BLaER1 treated with 17β-estradiol and CSF1 and Interleukin-3, amounts not matched to agents 10 nM and 100 nM (cell line): ENCODE results near the gene SLC25A23.
"Not testable (repeated sequence)": the region's sequence is repeated elsewhere in the genome, so short reads cannot be mapped to it uniquely, and the experiment has no call there.

Source experiments
- H3K27ac ChIP-seq, 11 experiments: shearing (Covaris generic); formaldehyde crosslinking; 2 replicates each; pipeline ENCODE4 v1.8.1; 2022
- H3K27me3 ChIP-seq, 11 experiments: shearing (Covaris generic); formaldehyde crosslinking; 2 replicates each; pipeline ENCODE4 v1.8.1; 2022
- H3K36me3 ChIP-seq, 11 experiments: shearing (Covaris generic); formaldehyde crosslinking; 2 replicates each; pipeline ENCODE4 v1.8.1; 2022
- H3K4me1 ChIP-seq, 10 experiments: shearing (Covaris generic); formaldehyde crosslinking; 2 replicates each; pipeline ENCODE4 v1.8.1; 2022
- H3K4me2 ChIP-seq, 11 experiments: shearing (Covaris generic); formaldehyde crosslinking; 2 replicates each; pipeline ENCODE4 v1.8.1; 2022
- H3K4me3 ChIP-seq, 10 experiments: shearing (Covaris generic); formaldehyde crosslinking; 2 replicates each; pipeline ENCODE4 v1.8.1; 2022
- H3K9ac ChIP-seq, 11 experiments: shearing (Covaris generic); formaldehyde crosslinking; 2 replicates each; pipeline ENCODE4 v1.8.1; 2022
- H3K9me3 ChIP-seq, 11 experiments: shearing (Covaris generic); formaldehyde crosslinking; replicated peaks in 1 of 11; 2 replicates each; pipeline ENCODE4 v1.8.1; 2022
- H4K20me1 ChIP-seq, 11 experiments: shearing (Covaris generic); formaldehyde crosslinking; 2 replicates each; pipeline ENCODE4 v1.8.1; 2022
- Cebpa-rat ChIP-seq, 11 experiments: shearing (Covaris generic); IDR thresholded peaks; 2 replicates each; pipeline ENCODE4 v1.8.1; 2022

The SLC25A23 gene

DNA sequence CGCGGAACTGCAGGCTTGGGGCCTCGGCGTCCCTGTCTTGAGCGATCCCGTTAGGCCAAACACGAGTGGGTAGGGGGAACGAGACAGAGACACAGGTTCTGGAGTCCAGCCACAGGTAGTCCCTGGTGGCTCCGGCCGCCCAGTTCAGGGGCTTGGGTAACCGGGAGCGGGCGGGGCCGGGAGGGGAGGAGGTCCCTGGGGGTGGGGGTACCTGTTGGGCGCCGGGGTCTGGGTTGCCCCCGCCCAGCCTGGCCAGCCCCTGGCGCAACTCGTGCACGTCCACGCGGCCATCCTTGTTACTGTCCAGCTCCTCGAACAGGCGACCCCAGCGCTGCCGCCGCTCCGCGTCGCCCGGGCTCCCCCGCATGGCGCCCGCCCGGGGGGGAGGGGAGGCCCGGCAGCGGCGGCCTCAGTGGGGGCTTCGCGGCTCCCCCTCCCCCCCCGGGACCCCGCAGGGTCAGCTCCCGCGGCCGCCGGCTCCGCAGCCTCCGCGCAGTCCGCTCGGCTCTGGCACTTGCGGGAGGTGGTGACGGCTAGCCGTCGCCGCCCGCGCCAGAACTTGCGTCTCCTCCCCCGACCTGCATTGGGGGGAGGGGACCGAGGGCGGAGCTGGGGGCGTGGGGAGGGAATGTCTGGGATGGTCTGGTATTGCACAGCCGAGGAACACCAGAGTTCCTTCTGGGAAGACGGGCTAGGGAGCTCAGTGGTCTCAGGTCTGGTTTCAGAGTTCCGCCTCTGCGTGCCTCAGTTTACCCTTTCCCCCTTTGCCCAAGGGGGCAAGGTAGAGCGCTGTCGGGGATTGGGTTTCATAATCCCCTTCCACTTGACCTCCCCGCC, at the start of gene SLC25A23:
Gene SLC25A23, minus strand, starts transcription at position 531 of the 837 bp plus-strand sequence. Its CDS starts 164 bp downstream, at position 367.
- peaks cover 8 to 20% (median 18%) of the 10 kb centered on the region in 11 experiments for H3K9me3 ChIP-seq
- H4K20me1 ChIP-seq, result peaks cover 0 to 4% (median 0%) of the 10 kb centered on the region in 11 experiments; a peak in 1 of 22 replicates
- H3K4me1 ChIP-seq, result peaks cover 15 to 27% (median 26%) of the 10 kb centered on the region in 10 experiments
- peak within 1 kb of the TSS; percentile 48 to 79 (median 66); a peak in 21 of 22 replicates for H3K27ac ChIP-seq
- no peak for TF ChIP-seq Cebpa-rat (IDR thresholded peaks at IDR 0.05)
- peaks cover 18 to 33% (median 25%) of the 10 kb centered on the region in 11 experiments for H3K36me3 ChIP-seq
- H3K9ac ChIP-seq, result peak within 1 kb of the TSS; percentile 73 to 86 (median 82)
- H3K4me2 ChIP-seq, result peak within 1 kb of the TSS; percentile 88 to 99 (median 96)
- H3K4me3 ChIP-seq, result peak within 1 kb of the TSS; percentile 73 to 92 (median 82)
- H3K27me3 ChIP-seq, result no peaks in the 10 kb centered on the region; a peak in 1 of 22 replicates

DNA sequence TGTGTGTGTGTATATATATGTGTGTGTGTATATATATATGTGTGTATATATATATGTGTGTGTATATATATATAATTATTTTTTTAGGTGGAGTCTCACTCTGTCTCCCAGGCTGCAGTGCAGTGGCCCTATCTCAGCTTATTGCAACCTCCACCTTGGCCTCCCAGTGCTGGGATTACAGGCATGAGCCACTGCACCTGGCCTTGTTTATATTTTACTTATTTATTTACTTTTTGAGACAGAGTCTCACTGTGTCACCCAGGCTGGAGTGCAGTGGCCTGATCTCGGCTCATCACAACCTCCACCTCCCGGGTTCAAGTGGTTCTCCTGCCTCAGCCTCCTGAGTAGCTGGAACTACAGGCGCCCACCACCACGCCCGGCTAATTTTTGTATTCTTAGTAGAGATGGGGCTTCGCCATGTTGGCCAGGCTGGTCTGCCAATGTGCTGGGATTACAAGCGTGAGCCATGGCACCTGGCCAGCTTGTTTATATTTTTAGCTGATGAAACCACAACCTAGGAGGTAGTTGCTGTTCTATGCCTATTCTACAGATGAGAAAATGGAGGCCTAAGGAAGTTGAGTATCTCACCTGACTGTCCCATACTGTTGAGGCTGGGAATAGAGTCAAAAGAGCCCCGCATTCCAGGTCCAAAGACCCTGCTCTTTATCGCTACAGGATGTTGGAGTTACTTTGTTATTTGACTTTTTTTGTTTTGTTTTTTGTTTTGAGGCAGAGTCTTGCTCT, 48.6 kb upstream of the SLC25A23 start:
- H3K27ac ChIP-seq, H3K36me3 ChIP-seq, H3K4me3 ChIP-seq, H3K4me2 ChIP-seq, H4K20me1 ChIP-seq, H3K9ac ChIP-seq, H3K9me3 ChIP-seq, H3K27me3 ChIP-seq: not testable (repeated sequence)
- peaks cover 9 to 21% (median 15%) of the 10 kb centered on the region in 10 experiments for H3K4me1 ChIP-seq

DNA sequence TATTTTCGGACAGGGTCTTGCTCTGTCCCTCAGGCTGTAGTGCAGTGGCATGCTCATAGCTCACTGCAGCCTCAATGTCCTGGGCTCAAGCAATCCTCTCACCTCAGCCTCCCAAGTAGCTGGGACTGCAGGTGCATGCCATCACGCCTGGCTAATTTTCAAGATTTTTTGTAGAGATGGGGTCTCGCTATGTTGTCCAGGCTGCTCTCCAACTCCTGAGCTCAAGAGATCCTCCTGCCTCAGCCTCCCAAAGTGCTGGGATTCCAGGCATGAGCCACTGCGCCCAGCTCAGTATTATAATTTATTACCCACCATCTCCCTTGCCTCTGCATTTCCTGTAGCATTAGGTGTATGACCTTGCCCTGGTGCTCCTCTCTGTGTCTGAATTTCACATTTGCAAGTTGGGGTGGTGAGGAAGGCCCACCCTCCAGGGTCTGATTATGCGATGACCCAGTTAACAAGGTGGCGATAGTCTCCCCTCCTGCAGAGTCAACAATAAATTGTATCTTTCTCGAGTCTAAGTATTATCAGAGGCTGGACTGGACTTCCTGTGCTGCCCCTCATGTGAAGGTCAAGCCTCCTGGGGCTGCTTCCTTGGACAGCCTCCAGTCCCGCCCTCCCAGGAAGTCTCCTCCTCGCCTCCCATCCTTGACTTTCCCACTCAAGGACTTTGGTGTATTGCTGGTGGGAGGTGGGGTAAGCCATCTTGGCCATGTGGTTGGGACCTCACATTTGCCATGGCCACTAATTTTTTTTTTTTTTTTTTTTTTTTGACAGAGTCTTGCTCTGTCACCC, 44.0 kb upstream of the SLC25A23 start:
- Histone ChIP-seq H4K20me1 (peaks cover 0 to 7% (median 0%) of the 10 kb centered on the region in 11 experiments; a peak in 2 of 22 replicates), H3K4me3 (no peak overlapping the region), H3K4me1 (peaks cover 29 to 56% (median 47%) of the 10 kb centered on the region in 10 experiments), H3K9ac (0 out of 22 replicates have a peak overlapping the region, but pooled peaks of 1 of the 11 experiments have one; percentile 85), H3K4me2 (peak overlapping the region in 9 of 11 experiments; percentile 90 to 99 (median 96); a peak in 14 of 22 replicates), H3K27ac (peak overlapping the region in 1 of 11 experiments; percentile 70; a peak in 1 of 22 replicates), H3K36me3 (peaks cover 0 to 6% (median 0%) of the 10 kb centered on the region in 11 experiments; a peak in 3 of 22 replicates), H3K9me3 (no peaks in the 10 kb centered on the region), H3K27me3 (no peaks in the 10 kb centered on the region)
- no peak for TF ChIP-seq Cebpa-rat (IDR thresholded peaks at IDR 0.05)

DNA sequence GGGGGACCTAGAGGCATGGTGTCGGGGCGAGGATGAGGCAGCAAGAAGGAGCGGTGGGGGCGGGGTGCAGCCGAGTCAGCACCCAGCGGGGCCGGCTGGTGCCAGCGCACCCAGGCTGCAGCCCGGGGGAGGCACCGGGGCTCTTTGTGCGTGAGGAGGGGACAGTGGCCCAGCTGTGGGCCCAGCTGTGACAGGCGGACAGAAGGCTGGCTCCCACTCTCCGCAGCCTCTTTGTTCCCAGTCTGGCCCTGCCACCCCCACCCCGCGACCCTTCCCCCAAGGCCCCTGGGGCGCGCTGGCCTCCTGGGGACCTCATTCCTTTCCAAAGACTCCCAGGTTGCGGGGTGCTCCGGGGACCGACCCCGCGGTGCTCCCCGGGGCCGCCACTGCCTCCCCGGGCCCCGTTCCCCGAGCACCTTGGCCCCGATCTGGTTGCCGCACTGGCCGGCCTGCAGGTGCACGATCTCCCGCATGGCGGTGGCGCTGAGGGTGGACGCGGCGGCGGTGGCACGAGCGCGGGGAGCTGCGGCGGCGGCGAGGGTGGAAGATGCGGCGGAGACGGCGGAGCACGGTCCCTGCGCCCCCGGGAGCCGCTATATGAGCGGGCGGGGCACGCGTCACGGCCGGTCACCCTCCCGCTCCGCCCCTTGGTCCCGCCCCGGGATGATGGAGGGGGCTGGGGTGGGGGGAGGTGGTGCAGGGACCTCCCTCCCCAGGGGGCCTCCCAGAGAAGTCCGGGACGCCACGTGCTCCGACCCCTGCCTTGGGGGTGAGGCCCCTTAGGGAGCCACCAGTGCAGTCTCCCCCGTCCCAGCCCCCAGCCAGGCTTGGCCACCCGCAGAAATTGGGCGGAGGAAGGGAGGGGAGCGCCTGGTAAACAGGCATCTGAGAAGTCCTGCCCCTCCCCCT, 42.4 kb upstream of the SLC25A23 start, which contains the start of gene TUBB4A:
Gene TUBB4A, minus strand, starts transcription at position 570 of the 909 bp plus-strand sequence. Its CDS starts 97 bp downstream, at position 473.
- H3K36me3 ChIP-seq, result peaks cover 0 to 12% (median 0%) of the 10 kb centered on the region in 11 experiments; a peak in 6 of 22 replicates
- no peak for TF ChIP-seq Cebpa-rat (IDR thresholded peaks at IDR 0.05)
- peak within 1 kb of the TSS; percentile 36 to 76 (median 70); a peak in 21 of 22 replicates for H3K27ac ChIP-seq
- H4K20me1 ChIP-seq, result peaks cover 0 to 7% (median 0%) of the 10 kb centered on the region in 11 experiments; a peak in 2 of 22 replicates
- peak within 1 kb of the TSS; percentile 71 to 85 (median 80) for H3K9ac ChIP-seq
- peaks cover 35 to 61% (median 52%) of the 10 kb centered on the region in 10 experiments for H3K4me1 ChIP-seq
- no peaks in the 10 kb centered on the region for H3K27me3 ChIP-seq
- H3K9me3 ChIP-seq, result no peaks in the 10 kb centered on the region
- peak within 1 kb of the TSS; percentile 76 to 89 (median 83) for H3K4me3 ChIP-seq
- peak within 1 kb of the TSS; percentile 90 to 99 (median 96) for H3K4me2 ChIP-seq

DNA sequence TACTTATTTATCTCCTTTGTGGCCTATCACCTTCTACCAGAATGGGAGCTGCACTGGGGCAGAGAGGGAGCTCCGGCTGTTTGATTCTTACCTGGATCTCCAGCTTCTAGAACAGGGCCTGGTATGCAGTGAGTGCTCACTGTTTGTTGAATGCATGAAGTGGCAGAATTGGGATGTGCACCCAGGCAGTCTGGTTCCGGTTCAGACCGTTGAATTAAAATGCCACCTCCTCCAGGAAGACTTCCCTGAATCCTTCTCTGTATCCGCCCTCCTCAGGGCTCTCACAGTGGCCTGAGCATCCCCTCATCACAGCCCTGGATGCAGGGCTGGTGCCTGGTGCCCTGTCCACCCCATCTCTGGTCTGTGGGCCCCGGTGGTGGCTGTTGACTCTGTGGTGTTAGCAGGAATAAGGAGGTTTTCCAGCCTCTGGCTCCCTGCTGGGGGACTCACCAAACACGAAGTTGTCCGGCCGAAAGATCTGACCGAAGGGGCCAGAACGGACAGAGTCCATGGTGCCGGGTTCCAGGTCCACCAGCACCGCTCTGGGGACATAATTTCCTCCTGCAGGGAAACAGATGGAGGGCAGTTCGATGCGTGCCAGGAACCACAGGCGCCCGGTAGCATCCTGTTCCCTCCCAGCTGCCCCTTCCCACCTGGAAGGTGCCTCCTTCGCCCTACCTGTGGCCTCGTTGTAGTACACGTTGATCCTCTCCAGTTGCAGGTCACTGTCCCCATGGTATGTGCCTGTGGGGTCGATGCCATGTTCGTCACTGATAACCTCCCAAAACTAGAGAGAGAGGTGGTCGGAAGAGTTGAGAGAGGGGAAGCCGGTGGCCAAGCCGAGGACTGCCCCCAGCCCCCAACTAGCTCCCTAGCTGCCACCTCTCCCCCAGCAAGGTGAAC, 41.5 kb upstream of the SLC25A23 start:
- Histone ChIP-seq H4K20me1 (peaks cover 0 to 7% (median 0%) of the 10 kb centered on the region in 11 experiments; a peak in 2 of 22 replicates), H3K4me1 (peaks cover 35 to 61% (median 52%) of the 10 kb centered on the region in 10 experiments), H3K9me3 (no peaks in the 10 kb centered on the region), H3K4me3 (peak overlapping the region; percentile 76 to 89 (median 83)), H3K27ac (peak overlapping the region in 8 of 11 experiments; percentile 68 to 76 (median 73); a peak in 15 of 22 replicates), H3K27me3 (no peaks in the 10 kb centered on the region), H3K36me3 (peaks cover 0 to 12% (median 1%) of the 10 kb centered on the region in 11 experiments; a peak in 12 of 22 replicates), H3K9ac (peak overlapping the region; percentile 71 to 85 (median 80)), H3K4me2 (peak overlapping the region; percentile 90 to 99 (median 96))
- TF ChIP-seq Cebpa-rat (IDR thresholded peaks at IDR 0.05), result no peak

DNA sequence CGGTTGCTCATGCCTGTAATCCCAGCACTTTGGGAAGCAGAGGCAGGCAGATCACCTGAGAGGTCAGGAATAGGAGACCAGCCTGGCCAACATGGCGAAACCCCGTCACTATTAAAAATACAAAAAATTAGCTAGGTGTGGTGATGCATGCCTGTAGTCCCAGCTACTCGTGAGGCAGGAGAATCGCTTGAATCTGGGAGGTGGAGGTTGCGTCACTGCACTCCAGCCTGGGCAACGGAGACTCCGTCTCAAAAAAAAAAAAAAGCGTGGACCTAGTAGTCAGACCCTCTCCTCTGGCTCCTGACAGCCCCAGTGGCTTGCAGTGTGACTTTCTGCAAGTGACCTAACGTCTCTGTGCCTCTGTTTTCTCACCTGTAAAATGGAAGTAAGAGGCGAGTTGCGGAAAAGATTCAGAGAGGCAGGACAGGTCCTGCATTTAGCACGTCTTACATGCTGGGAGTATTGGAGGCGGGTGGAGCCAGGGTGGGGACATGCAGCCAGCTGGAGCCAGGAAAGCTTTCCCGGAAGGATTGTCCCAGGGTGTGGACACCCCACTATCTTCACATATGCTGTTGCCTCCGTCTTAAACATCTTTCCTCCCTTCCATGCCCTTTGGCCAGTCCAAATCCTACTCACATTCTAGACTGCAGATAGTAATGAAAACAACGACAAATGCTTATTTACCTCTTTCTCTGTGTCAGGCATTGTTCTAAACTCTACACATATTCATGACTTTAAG, 39.6 kb upstream of the SLC25A23 start:
- H3K27ac ChIP-seq, result peak overlapping the region in 6 of 11 experiments; percentile 9 to 69 (median 41); a peak in 9 of 22 replicates
- H3K4me3 ChIP-seq, result no peak overlapping the region
- H3K9ac ChIP-seq, result peak overlapping the region in 3 of 11 experiments; percentile 22 to 47 (median 33); a peak in 3 of 22 replicates
- H3K9me3 ChIP-seq, result no peaks in the 10 kb centered on the region
- TF ChIP-seq Cebpa-rat (IDR thresholded peaks at IDR 0.05), result 0 out of 22 replicates have a peak, but pooled peaks of 1 of the 11 experiments have one; percentile 7
- H4K20me1 ChIP-seq, result peaks cover 0 to 7% (median 0%) of the 10 kb centered on the region in 11 experiments; a peak in 2 of 22 replicates
- peak overlapping the region; percentile 0 to 97 (median 44); a peak in 13 of 22 replicates for H3K4me2 ChIP-seq
- H3K4me1 ChIP-seq, result peaks cover 30 to 56% (median 47%) of the 10 kb centered on the region in 10 experiments
- no peaks in the 10 kb centered on the region for H3K27me3 ChIP-seq
- H3K36me3 ChIP-seq, result peaks cover 13 to 31% (median 19%) of the 10 kb centered on the region in 11 experiments; a peak in 17 of 22 replicates
